ENCODE data around the gene FHL2.

FHL2 gene

GRCh38 chr2:105313877-105314276 is 85.0 kb downstream of the FHL2 start:
- no peaks in the 10 kb centered on the region for H4K20me1 ChIP-seq (ENCODE audit: insufficient read depth)
- no peak overlapping the region for H3K4me2 ChIP-seq
- H3K27me3 ChIP-seq (ENCODE audit: insufficient read depth, low read depth), result no peaks in the 10 kb centered on the region
- peaks cover 4% of the 10 kb centered on the region for H3K4me1 ChIP-seq (ENCODE audit: low read depth, poor library complexity, severe bottlenecking)
- no peak overlapping the region for H2AFZ ChIP-seq (ENCODE audit: low read depth)
- peaks cover 47% of the 10 kb centered on the region; the same call in 1 of the 2 replicates for H3K79me2 ChIP-seq (ENCODE audit: insufficient read depth, low read depth)
- H3K36me3 ChIP-seq (ENCODE audit: insufficient read depth), result no peaks in the 10 kb centered on the region
- no peak overlapping the region for H3K4me3 ChIP-seq (IDR thresholded peaks at IDR 0.05; ENCODE audit: insufficient read depth, low read depth, low read length)
- no peak overlapping the region for H3K9ac ChIP-seq
- H3K27ac ChIP-seq, result no peak overlapping the region
- TF ChIP-seq CTCF (conservative IDR thresholded peaks at IDR 0.05; ENCODE audit: low read depth, low read length), result no peak
